Calu3 (cell line): ENCODE results near the gene SMPDL3A. TPM values are rescaled to one million over a fixed set of nuclear protein-coding genes. Genes with fewer than 3 reads are reported as not detected.
"Not testable (repeated sequence)": the region's sequence is repeated elsewhere in the genome, so short reads cannot be mapped to it uniquely, and the experiment has no call there.

Experiments used
- Bru-seq: library from RNA; stranded (reverse); fragments of 400-500 nt; gene quantifications from one replicate; lab custom pipeline; 2021; lab: Mats Ljungman, UMichigan
- BruChase-seq, 2 experiments: library from RNA; stranded (reverse); fragments of 400-500 nt; gene quantifications; one replicate each; lab custom pipeline; 2021; lab: Mats Ljungman, UMichigan
- BruUV-seq: library from RNA; stranded (reverse); fragments of 400-500 nt; replicated peaks from 2 replicates; lab custom pipeline; 2021; lab: Mats Ljungman, UMichigan
- CTCF ChIA-PET: fragments of 300-600 bp; sonication (Branson Sonifier 250); formaldehyde crosslinking; loops from one replicate; lab custom pipeline; 2022; ENCODE audit warnings: antibody characterized with exemption; lab: Charles Lee
- DNase-seq: peaks from one replicate; pipeline ENCODE4 v3.0.0; 2022
- H3K27ac Mint-ChIP-seq: one replicate; pipeline ENCODE4 v1.8.0; 2022; ENCODE audit warnings: mixed read lengths; ENCODE audit not compliant: unreplicated experiment
- H3K27me3 Mint-ChIP-seq: one replicate; pipeline ENCODE4 v1.8.0; 2022; ENCODE audit warnings: mixed read lengths; ENCODE audit not compliant: unreplicated experiment
- H3K36me3 Mint-ChIP-seq: one replicate; pipeline ENCODE4 v1.8.0; 2022; ENCODE audit warnings: mild to moderate bottlenecking, moderate library complexity, mixed read lengths; ENCODE audit not compliant: insufficient read depth, unreplicated experiment
- H3K4me1 Mint-ChIP-seq: one replicate; pipeline ENCODE4 v1.8.0; 2022; ENCODE audit warnings: mild to moderate bottlenecking, low read depth, mixed read lengths; ENCODE audit not compliant: unreplicated experiment
- H3K4me3 Mint-ChIP-seq: one replicate; pipeline ENCODE4 v1.8.0; 2022; ENCODE audit warnings: mild to moderate bottlenecking, low read depth, moderate library complexity, mixed read lengths; ENCODE audit not compliant: unreplicated experiment
- H3K9me3 Mint-ChIP-seq: one replicate; pipeline ENCODE4 v1.8.0; 2022; ENCODE audit warnings: low read depth, mixed read lengths; ENCODE audit not compliant: unreplicated experiment
- CTCF ChIP-seq: fragments of 200-600 bp; IDR thresholded peaks from one replicate; pipeline ENCODE4 v1.8.0; 2022; ENCODE audit warnings: antibody characterized with exemption; ENCODE audit not compliant: unreplicated experiment
- intact Hi-C: fragments of 100-400 bp; cut with micrococcal nuclease; formaldehyde crosslinking; loops from one replicate; pipeline ENCODE4 v1.10.0; 2022; ENCODE audit not compliant: unreplicated experiment
- long read RNA-seq: library from polyadenylated mRNA; stranded (forward); transcript quantifications from one replicate; pipeline ENCODE4 v2.0.0, GENCODE V29; 2022
- total RNA-seq: library from RNA; stranded (reverse); gene quantifications from 2 replicates; pipeline ENCODE4 v1.2.3, GENCODE V29; 2022

Gene SMPDL3A
- 1.6 and 1.8 TPM in 2 replicates for total RNA-seq
- percentile 32 among the genes with signal in this experiment for Bru-seq, nascent RNA
- BruChase-seq, experiment 1, labeled RNA remaining after a 6-hour chase = percentile 33 among the genes with signal in this experiment
- percentile 22 among the genes with signal in this experiment for BruChase-seq, experiment 2, labeled RNA remaining after a 2-hour chase
- long read RNA-seq, partial matches to known transcripts = 0 of 2 reads
- long read RNA-seq, other reads (novel, unspliced or antisense) = 0 of 2 reads

GRCh38 chr6:122789182-122790027, at the start of gene SMPDL3A:
TSS of gene SMPDL3A (plus strand) at chr6:122789258. CDS start at chr6:122789347, 89 bp downstream.
- BruUV-seq = no TSS peak
- intact Hi-C loops = loop anchor here (1.0 to 5.0 kb wide), 2 partner anchors 49 to 52 kb away; no protein-coding TSS in a partner anchor
- peak within 1 kb of the TSS; percentile 93 for H3K4me3 Mint-ChIP-seq
- TF ChIP-seq CTCF = peak; percentile 49
- peak; percentile 80 for DNase-seq
- peak within 1 kb of the TSS; percentile 73 for H3K27ac Mint-ChIP-seq
- CTCF ChIA-PET = interaction anchor here (1.0 to 2.0 kb wide), 7 partner anchors 9 to 94 kb away, joined by 3 to 16 read pairs (median 5); no protein-coding TSS in a partner anchor
- no peaks in the 10 kb centered on the region for H3K27me3 Mint-ChIP-seq
- peaks cover 14% of the 10 kb centered on the region for H3K36me3 Mint-ChIP-seq
- H3K4me1 Mint-ChIP-seq = peaks cover 11% of the 10 kb centered on the region
- no peaks in the 10 kb centered on the region for H3K9me3 Mint-ChIP-seq

GRCh38 chr6:122740091-122740490, 49.0 kb upstream of the SMPDL3A start:
- H3K27ac Mint-ChIP-seq = no peak overlapping the region
- TF ChIP-seq CTCF = no peak
- no peak overlapping the region for H3K4me3 Mint-ChIP-seq
- CTCF ChIA-PET = no interaction called here
- intact Hi-C loops = no loop called here
- H3K4me1 Mint-ChIP-seq = no peaks in the 10 kb centered on the region
- no peaks in the 10 kb centered on the region for H3K36me3 Mint-ChIP-seq
- no peaks in the 10 kb centered on the region for H3K9me3 Mint-ChIP-seq
- DNase-seq = no peak
- H3K27me3 Mint-ChIP-seq = no peaks in the 10 kb centered on the region
- BruUV-seq = no TSS peak

- intact Hi-C loops = no loop called here
These were observed 48.1 kb upstream of the SMPDL3A start for GRCh38 chr6:122740936-122741335.

GRCh38 chr6:122744247-122744646, 44.8 kb upstream of the SMPDL3A start:
- DNase-seq, H3K36me3 Mint-ChIP-seq, H3K9me3 Mint-ChIP-seq, intact Hi-C loops, BruUV-seq, H3K27me3 Mint-ChIP-seq, H3K4me3 Mint-ChIP-seq, H3K4me1 Mint-ChIP-seq, H3K27ac Mint-ChIP-seq: not testable (repeated sequence)
- CTCF ChIA-PET = interaction anchor here (0.6 to 1.5 kb wide), 8 partner anchors 14 to 252 kb away, joined by 3 to 25 read pairs (median 3); partner anchors contain the start of genes PKIB and SMPDL3A

More at GRCh38 chr6:122740936-122741335, 48.1 kb upstream of the SMPDL3A start:
- no peak overlapping the region for H3K27ac Mint-ChIP-seq
- BruUV-seq = no TSS peak
- H3K4me1 Mint-ChIP-seq = no peaks in the 10 kb centered on the region
- H3K4me3 Mint-ChIP-seq = no peak overlapping the region
- H3K9me3 Mint-ChIP-seq = no peaks in the 10 kb centered on the region
- no peaks in the 10 kb centered on the region for H3K36me3 Mint-ChIP-seq
- no peak for TF ChIP-seq CTCF
- CTCF ChIA-PET = interaction anchor here (0.9 kb wide), 1 partner anchor 250 kb away, joined by 3 read pairs; no protein-coding TSS in a partner anchor
- H3K27me3 Mint-ChIP-seq = no peaks in the 10 kb centered on the region
- no peak for DNase-seq

GRCh38 chr6:122744856-122745255, 44.2 kb upstream of the SMPDL3A start:
- DNase-seq, intact Hi-C loops, H3K27me3 Mint-ChIP-seq, BruUV-seq, H3K36me3 Mint-ChIP-seq, H3K4me3 Mint-ChIP-seq, H3K27ac Mint-ChIP-seq, H3K9me3 Mint-ChIP-seq: not testable (repeated sequence)
- CTCF ChIA-PET = interaction anchor here (0.6 to 1.5 kb wide), 5 partner anchors 13 to 253 kb away, joined by 3 to 25 read pairs (median 3); no protein-coding TSS in a partner anchor
- H3K4me1 Mint-ChIP-seq = peaks cover 14% of the 10 kb centered on the region
